Measurements from ENCODE around the gene PTCH1. TPM values are rescaled to one million over a fixed set of nuclear protein-coding genes. Genes with fewer than 3 reads are reported as not detected.

Gene PTCH1
- total and polyA plus RNA-seq, 2 donors (not counting 1 experiment from before 2014, with no cell fraction given), result 3.3 to 20.1 TPM

GRCh38 chr9:95496687-95497086 lies 20.1 kb downstream of the PTCH1 start:
- no peak for DNase-seq (ENCODE audit: low read depth in 2 of 2)
- Histone ChIP-seq H3K4me2 (ENCODE audit: extremely low read depth, insufficient read depth, low read length) (no peak overlapping the region), H3K79me2 (ENCODE audit: control insufficient read depth, insufficient read depth, low read length) (no peaks in the 10 kb centered on the region), H3K4me3 (replicated peaks in 1 of 4; ENCODE audit: control extremely low read depth in 1 of 4, insufficient read depth in 1 of 4, low read depth in 3 of 4, low read length in 4 of 4) (no peak overlapping the region), H3K27ac (ENCODE audit: insufficient read depth, low read length) (no peak overlapping the region), H2AFZ (ENCODE audit: low read length) (no peak overlapping the region), H4K20me1 (ENCODE audit: control insufficient read depth, extremely low read depth, insufficient read depth, low read length) (no peaks in the 10 kb centered on the region), H3K9me3 (ENCODE audit: control insufficient read depth, insufficient read depth, low read depth, low read length) (no peaks in the 10 kb centered on the region), H3K27me3 (ENCODE audit: control insufficient read depth, insufficient read depth, low read length) (no peaks in the 10 kb centered on the region), H3K9ac (ENCODE audit: insufficient read depth, low read length) (no peak overlapping the region), H3K4me1 (ENCODE audit: control insufficient read depth, extremely low read depth, insufficient read depth, low read length) (peaks cover 14% of the 10 kb centered on the region), H3K36me3 (ENCODE audit: control insufficient read depth, insufficient read depth, low read length) (no peaks in the 10 kb centered on the region)
- TF ChIP-seq CTCF (conservative IDR thresholded peaks at IDR 0.05 in 1 of 2, IDR thresholded peaks at IDR 0.05 in 1 of 2; ENCODE audit: low read depth in 1 of 2, low read length in 2 of 2) (no peak), EZH2 (IDR thresholded peaks at IDR 0.05; ENCODE audit: low read length, missing control alignments) (no peak)

- Histone ChIP-seq H3K27ac (ENCODE audit: insufficient read depth, low read length) (no peak overlapping the region), H2AFZ (ENCODE audit: low read length) (no peak overlapping the region), H3K36me3 (ENCODE audit: control insufficient read depth, insufficient read depth, low read length) (no peaks in the 10 kb centered on the region), H3K4me2 (ENCODE audit: extremely low read depth, insufficient read depth, low read length) (no peak overlapping the region), H3K79me2 (ENCODE audit: control insufficient read depth, insufficient read depth, low read length) (no peaks in the 10 kb centered on the region), H3K4me3 (replicated peaks in 1 of 4; ENCODE audit: control extremely low read depth in 1 of 4, insufficient read depth in 1 of 4, low read depth in 3 of 4, low read length in 4 of 4) (no peak overlapping the region), H3K27me3 (ENCODE audit: control insufficient read depth, insufficient read depth, low read length) (no peaks in the 10 kb centered on the region), H3K4me1 (ENCODE audit: control insufficient read depth, extremely low read depth, insufficient read depth, low read length) (peaks cover 14% of the 10 kb centered on the region), H4K20me1 (ENCODE audit: control insufficient read depth, extremely low read depth, insufficient read depth, low read length) (no peaks in the 10 kb centered on the region), H3K9me3 (ENCODE audit: control insufficient read depth, insufficient read depth, low read depth, low read length) (no peaks in the 10 kb centered on the region), H3K9ac (ENCODE audit: insufficient read depth, low read length) (no peak overlapping the region)
- DNase-seq (ENCODE audit: low read depth in 2 of 2), result no peak
- TF ChIP-seq CTCF (conservative IDR thresholded peaks at IDR 0.05 in 1 of 2, IDR thresholded peaks at IDR 0.05 in 1 of 2; ENCODE audit: low read depth in 1 of 2, low read length in 2 of 2) (no peak), EZH2 (IDR thresholded peaks at IDR 0.05; ENCODE audit: low read length, missing control alignments) (no peak)
Measured at GRCh38 chr9:95495961-95496360, 20.8 kb downstream of the PTCH1 start.

- H3K9ac ChIP-seq (ENCODE audit: insufficient read depth, low read length), result no peak overlapping the region
- no peak for DNase-seq (ENCODE audit: low read depth in 2 of 2)
- H3K27ac ChIP-seq (ENCODE audit: insufficient read depth, low read length), result no peak overlapping the region
- H3K4me1 ChIP-seq (ENCODE audit: control insufficient read depth, extremely low read depth, insufficient read depth, low read length), result peaks cover 14% of the 10 kb centered on the region
- H3K9me3 ChIP-seq (ENCODE audit: control insufficient read depth, insufficient read depth, low read depth, low read length), result no peaks in the 10 kb centered on the region
- H3K4me2 ChIP-seq (ENCODE audit: extremely low read depth, insufficient read depth, low read length), result no peak overlapping the region
- no peak overlapping the region for H3K4me3 ChIP-seq (replicated peaks in 1 of 4; ENCODE audit: control extremely low read depth in 1 of 4, insufficient read depth in 1 of 4, low read depth in 3 of 4, low read length in 4 of 4)
- no peaks in the 10 kb centered on the region for H3K79me2 ChIP-seq (ENCODE audit: control insufficient read depth, insufficient read depth, low read length)
- no peaks in the 10 kb centered on the region for H3K27me3 ChIP-seq (ENCODE audit: control insufficient read depth, insufficient read depth, low read length)
- no peak overlapping the region for H2AFZ ChIP-seq (ENCODE audit: low read length)
- H3K36me3 ChIP-seq (ENCODE audit: control insufficient read depth, insufficient read depth, low read length), result no peaks in the 10 kb centered on the region
- no peak for TF ChIP-seq CTCF (conservative IDR thresholded peaks at IDR 0.05 in 1 of 2, IDR thresholded peaks at IDR 0.05 in 1 of 2; ENCODE audit: low read depth in 1 of 2, low read length in 2 of 2)
- no peak for TF ChIP-seq EZH2 (IDR thresholded peaks at IDR 0.05; ENCODE audit: low read length, missing control alignments)
- H4K20me1 ChIP-seq (ENCODE audit: control insufficient read depth, extremely low read depth, insufficient read depth, low read length), result no peaks in the 10 kb centered on the region
Measured at GRCh38 chr9:95495529-95495928, 21.2 kb downstream of the PTCH1 start.

All from fibroblast of lung (primary cell).